GM12864 (cell line): ENCODE data around the gene SLC25A11.
A peak's percentile ranks its signal among the peaks of the same experiment; 100 is the strongest.

Source experiments
- DNase-seq: peaks from one replicate; pipeline ENCODE4 v3.0.0-alpha.2; 2011; ENCODE audit warnings: low read depth
- H3K4me3 ChIP-seq: 2 replicates; pipeline ENCODE4 v1.5.1; 2011; ENCODE audit warnings: mild to moderate bottlenecking, low read depth, low read length, control low read depth
- TF ChIP-seq, protein P1 (sequence below): IDR thresholded peaks from 2 replicates; pipeline ENCODE4 v1.5.1; 2011; ENCODE audit warnings: low read depth, mild to moderate bottlenecking, moderate library complexity, low read length, control low read depth, inconsistent platforms; ENCODE audit errors: missing control alignments

SLC25A11 gene

DNA sequence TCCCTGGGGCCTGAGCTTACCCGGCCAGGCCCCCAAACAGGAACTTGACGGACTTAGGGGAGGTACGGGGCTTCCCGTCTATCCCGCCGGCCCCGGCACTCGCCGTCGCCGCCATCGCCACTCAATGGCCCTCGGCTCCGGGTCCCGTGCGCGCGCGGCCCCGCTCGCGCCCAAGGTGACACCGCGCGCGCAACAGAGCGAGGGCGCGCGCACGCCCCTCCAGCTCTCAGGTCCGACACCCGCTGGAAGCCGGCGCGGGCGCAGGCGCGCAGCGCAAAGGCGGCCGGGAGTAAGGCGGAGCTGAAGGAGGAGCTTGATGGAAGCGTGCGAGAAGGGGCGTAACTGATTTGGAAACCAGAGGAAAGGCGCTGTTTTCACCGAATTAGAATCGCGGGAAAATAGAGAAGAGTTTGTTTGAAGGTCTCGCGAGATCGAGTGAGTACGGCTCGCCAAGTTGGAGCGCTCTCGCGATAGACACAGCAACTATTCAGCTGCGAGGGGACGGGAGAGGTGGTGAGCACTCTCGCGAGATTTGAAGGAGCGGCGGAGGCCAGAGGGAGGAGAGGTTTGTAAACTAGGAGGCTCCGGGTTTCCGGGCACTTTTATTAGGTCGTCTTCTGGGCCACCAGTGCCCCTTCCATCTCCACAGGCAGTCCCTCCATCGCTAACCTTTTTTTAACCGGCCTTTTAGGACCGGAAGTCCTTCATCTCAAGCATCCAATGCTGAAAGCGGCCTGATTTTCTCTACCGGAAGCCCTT, at the start of gene SLC25A11, which contains the start of gene RNF167:
Gene SLC25A11, minus strand, starts transcription at position 251 of the 759 bp plus-strand sequence. Its CDS starts 136 bp downstream, at position 115.
Gene RNF167, plus strand, starts transcription at position 473 of the 759 bp plus-strand sequence. CDS start 642 bp downstream, outside the sequence.
- TF ChIP-seq, protein P1, sequence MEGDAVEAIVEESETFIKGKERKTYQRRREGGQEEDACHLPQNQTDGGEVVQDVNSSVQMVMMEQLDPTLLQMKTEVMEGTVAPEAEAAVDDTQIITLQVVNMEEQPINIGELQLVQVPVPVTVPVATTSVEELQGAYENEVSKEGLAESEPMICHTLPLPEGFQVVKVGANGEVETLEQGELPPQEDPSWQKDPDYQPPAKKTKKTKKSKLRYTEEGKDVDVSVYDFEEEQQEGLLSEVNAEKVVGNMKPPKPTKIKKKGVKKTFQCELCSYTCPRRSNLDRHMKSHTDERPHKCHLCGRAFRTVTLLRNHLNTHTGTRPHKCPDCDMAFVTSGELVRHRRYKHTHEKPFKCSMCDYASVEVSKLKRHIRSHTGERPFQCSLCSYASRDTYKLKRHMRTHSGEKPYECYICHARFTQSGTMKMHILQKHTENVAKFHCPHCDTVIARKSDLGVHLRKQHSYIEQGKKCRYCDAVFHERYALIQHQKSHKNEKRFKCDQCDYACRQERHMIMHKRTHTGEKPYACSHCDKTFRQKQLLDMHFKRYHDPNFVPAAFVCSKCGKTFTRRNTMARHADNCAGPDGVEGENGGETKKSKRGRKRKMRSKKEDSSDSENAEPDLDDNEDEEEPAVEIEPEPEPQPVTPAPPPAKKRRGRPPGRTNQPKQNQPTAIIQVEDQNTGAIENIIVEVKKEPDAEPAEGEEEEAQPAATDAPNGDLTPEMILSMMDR: no peak
- peak within 1 kb of the TSS; percentile 90 for H3K4me3 ChIP-seq
- peak; percentile 100 for DNase-seq

- H3K4me3 ChIP-seq: peak overlapping the region; percentile 97
- DNase-seq: no peak
- TF ChIP-seq, protein P1: no peak
Observed at GRCh38 chr17:4987767-4988567, 48.1 kb upstream of the SLC25A11 start.

DNA sequence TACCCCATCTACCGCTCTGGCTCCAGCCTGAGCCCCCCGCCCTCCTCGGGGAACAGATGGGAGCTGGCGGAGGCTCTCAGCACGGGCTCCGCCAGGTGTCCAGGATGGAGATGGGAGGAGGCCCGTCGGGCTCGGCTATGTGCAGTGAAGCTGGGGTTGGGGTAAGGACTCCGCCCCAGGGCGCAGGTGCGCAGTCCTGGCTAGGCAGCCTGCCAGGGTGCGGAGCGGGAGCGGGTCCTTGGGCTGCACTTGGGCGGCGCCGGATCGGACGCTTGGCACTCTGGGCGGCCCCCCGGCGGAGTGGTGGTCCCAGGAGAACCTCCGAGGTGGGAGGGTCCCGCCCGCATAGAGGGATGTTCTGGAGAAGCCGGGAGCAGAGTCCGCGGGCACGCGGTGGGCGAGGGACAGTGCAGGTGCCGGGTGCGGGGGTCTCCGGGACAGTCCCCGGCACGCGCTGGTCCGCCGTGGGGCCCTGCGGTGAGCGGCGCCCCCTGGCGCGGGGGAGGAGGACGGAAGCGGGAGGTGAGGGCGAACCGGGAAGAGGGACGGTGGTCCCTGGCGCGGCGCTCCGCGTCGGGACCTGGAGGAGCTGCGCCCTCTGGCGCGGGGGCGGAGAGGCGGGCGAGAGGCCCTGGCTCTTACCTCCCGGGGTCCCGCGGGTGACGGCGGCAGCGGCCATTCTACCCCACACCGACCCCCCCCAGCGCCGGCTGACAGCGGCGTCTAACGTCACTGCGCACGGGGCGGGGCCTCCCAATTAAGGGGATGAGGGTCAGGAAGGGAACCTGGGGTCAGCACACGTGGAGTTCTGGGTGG, 47.3 kb upstream of the SLC25A11 start, which contains the start of gene CAMTA2:
Gene CAMTA2, minus strand, starts transcription at position 725 of the 816 bp plus-strand sequence. CDS start 1,453 bp downstream, outside the sequence.
- DNase-seq: no peak
- peak within 1 kb of the TSS; percentile 97 for H3K4me3 ChIP-seq
- TF ChIP-seq, protein P1: peak; percentile 71

DNA sequence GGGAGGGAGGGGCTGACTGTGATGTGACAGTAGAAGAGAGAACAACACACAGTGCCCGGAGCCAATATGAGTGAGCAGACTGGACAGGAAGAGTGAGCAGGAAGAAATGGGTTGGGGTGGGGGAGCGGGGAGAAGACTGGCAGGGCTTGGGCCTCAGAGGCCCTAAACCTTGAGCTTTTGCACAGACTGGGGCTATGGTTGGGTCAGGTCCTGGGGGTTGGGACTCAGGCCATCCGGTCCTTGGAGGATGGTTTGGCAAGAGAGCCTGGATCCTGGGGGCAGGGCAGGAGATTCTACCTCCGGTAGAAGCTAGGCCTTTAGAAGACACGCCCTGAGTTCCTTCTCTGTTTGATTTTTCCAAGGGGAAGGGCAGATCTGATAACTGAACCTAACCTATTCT, 46.6 kb upstream of the SLC25A11 start:
- H3K4me3 ChIP-seq: peak overlapping the region; percentile 97
- no peak for DNase-seq
- TF ChIP-seq, protein P1: no peak

GRCh38 chr17:4982305-4982704, 42.5 kb upstream of the SLC25A11 start:
- no peak for DNase-seq
- H3K4me3 ChIP-seq: no peak overlapping the region
- TF ChIP-seq, protein P1: no peak

DNA sequence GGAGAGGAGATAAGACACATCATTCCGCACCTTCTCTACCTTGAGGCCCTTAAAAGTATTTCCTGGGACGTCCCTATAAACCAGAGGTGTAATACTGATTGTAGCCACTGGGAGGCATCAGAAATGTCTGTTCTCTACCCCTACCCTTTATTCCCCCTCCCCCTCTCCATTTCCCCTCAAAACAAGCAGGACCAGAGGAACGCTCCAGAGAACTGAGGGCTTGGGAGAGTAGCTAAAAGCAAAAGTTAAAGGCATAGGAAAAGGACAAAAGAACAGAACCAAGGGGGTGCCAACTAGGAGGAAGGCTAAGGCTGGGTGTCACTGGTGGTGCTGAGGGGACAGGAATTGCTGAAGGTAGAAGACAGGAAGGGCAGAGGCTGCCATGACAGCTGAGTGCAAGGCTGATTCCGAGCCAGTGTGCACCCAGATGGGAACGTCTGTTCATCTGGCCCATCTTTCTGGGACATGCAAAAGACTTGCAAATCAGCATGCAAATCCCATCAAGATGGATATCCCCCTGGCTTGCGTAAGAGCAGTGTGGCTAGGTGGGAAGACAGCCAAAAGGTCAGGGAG, 40.9 kb upstream of the SLC25A11 start:
- TF ChIP-seq, protein P1: peak; percentile 84
- H3K4me3 ChIP-seq: no peak overlapping the region
- DNase-seq: no peak
